Renal pelvis (tissue), 4 donors: Measurements from ENCODE around the gene NAALADL2. TPM values are rescaled to one million over a fixed set of nuclear protein-coding genes. Genes with fewer than 3 reads are reported as not detected.

Experiments used
- DNase-seq: peaks from one replicate; pipeline ENCODE4 v3.0.0-alpha.2; 2013
- polyA plus RNA-seq, 3 donors: library from polyadenylated mRNA; unstranded; fragments of 120-200 nt; gene quantifications; one replicate each; pipeline ENCODE4 v1.2.1, GENCODE V29; 2013; ENCODE audit not compliant: insufficient read length in 3 of 3

The NAALADL2 gene
- polyA plus RNA-seq, 3 donors: 16.0 to 21.3 (median 17.7) TPM

DNA sequence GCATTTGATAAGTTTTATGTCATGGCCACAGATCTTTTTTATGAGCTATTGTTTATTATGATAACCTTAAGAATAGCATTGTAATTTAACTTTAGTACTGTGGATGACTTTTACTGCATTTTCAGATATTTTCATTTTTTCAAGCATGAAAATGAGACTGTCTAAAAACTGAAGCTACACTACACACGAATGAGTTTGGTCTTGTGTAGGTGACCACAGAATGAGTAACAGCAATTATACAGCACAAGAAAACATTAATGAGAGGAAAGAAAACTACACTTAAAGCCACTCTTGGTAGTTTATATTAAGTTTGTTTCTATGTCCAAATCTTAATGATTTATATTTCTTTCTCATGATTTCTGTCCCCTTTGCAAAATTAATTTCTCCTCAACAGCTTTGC, 809.2 kb downstream of the NAALADL2 start:
- DNase-seq: no peak

DNA sequence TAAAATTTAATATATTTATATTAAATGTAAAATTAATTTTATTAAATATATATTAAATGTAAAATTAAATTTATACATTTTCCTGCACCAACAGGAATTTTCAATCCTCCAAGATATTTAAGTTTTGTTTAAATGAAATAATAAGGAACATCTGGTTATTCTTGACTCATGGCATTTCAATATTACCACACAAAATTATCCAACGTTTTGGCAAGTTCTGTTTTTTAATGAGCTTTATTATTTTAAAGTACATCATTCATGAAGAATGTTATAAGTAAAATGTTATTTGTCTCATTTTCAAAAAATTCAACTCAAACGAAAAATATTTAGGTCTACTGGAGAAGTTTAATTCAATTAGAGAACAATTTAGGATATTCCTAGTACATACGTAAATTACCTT, 811.4 kb downstream of the NAALADL2 start:
- no peak for DNase-seq

DNA sequence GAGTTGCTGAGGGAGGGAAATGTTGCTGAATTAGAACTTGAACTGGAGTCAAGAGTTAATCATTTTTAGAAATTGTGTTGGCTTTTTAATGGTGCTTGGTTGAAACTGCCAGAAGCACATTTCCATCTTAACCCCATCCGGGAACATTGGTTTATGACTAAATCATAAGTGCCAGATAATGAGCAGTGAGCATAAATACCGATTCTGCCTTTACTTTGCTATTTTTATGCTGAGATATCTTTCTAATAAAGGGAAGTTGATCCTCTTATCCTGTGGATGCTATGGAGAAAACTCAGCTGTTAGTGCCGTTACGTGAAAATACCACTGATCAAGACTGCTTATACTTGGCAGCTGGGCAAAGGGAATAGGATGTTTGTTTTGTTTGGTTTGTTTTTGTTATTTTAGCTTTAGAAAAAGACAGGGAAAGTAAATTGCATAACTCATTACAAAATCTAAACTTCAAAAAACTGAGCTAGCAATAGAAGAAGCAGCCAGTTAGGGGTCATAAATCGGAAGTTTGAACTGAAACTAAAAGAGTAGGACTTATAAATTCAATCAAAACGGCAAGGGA, 813.1 kb downstream of the NAALADL2 start:
- DNase-seq: peak; percentile 42

- no peak for DNase-seq
Measured at GRCh38 chr3:175679568-175679967, 820.4 kb downstream of the NAALADL2 start.

DNA sequence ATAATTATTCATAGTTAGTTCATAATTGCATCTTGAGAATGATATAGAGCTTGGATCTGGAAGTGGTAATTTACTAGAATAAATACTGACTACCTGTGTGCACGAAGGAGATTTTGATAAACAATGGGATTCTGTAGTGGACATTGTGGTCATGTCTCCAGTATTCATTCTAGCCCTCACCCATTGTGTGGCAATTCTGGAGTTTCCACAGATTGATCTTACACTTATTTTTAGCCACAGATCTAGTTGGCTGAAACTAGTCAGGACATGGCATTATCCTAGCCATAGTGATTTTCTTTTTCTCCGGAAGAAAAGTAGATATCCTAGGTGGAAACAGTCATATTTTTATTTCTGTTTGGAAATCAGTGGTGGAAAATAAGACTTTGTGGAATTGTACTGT, 833.1 kb downstream of the NAALADL2 start:
- DNase-seq: no peak

GRCh38 chr3:175695251-175695650, 836.1 kb downstream of the NAALADL2 start:
- DNase-seq: no peak

GRCh38 chr3:175702956-175703355, 843.8 kb downstream of the NAALADL2 start:
- DNase-seq: peak; percentile 11

DNA sequence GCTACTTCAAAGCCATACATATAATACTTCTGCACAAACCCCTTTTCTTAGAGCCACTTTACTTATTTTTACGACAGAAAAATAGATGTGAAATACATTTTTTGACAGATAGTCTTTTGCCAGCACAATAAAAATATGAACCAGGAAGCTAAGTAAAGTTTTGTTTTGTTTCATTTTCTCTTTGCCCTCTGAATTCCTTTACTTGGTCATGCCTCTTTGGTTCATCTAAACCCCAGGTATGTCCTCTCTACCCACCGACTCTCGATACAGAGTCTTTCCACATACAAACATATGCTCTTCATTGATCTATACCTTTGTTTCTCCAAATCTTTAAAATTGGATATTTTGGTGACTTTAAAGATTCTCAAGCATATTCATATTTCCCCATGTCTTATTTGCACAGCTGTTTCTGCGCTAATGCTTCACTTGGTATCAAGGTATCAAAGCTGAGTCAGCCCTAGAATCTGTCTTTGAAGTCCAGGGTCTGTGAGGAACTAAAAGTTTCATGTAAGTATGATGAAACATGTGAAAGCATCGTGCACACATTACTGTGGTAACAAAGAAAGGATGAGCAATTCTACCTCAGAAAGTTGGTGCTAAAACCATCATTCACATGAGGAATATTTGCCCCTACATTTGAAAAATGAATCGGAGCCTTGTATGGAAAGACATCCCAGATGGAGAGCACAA, 845.4 kb downstream of the NAALADL2 start:
- DNase-seq: no peak

GRCh38 chr3:175713268-175713667, 854.1 kb downstream of the NAALADL2 start:
- no peak for DNase-seq

DNA sequence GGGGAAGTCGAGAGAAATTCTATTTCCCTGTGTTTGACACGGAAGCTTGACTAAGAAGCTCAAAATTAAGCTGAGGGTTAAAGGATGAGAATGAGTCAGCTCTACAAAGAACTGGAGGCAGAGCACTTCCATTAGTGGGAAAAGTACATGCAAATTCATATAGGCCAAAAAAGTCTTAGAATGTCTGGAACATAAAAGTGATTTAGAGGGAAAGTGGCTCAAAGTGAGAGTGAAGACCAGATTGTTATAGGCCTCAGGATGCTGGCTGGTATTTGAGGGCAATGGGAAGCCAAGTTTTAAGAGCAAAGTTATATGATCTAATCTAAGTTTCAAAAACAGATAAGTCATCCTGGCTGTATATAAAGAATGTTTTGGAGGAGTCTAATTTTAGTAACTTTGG, 857.3 kb downstream of the NAALADL2 start:
- no peak for DNase-seq

DNA sequence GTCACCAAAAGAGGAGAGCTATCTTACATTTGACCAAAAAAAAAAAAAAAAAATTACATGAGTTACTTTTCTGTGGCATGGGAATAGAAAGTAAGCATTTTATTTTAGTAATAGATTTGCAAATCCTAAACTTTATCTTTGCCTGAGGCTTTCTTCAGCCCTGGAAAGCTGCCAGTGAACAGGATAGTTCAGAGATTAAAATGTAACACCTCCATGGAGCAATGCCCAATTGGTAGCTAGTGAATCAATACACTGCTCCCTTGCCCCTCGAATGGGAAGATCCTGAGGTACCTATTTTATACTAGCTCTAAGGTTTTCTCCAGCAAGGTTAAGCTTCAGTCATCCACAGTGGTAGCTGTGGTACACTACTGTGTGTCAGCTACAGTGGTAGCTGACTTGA, 867.1 kb downstream of the NAALADL2 start:
- DNase-seq: no peak

DNA sequence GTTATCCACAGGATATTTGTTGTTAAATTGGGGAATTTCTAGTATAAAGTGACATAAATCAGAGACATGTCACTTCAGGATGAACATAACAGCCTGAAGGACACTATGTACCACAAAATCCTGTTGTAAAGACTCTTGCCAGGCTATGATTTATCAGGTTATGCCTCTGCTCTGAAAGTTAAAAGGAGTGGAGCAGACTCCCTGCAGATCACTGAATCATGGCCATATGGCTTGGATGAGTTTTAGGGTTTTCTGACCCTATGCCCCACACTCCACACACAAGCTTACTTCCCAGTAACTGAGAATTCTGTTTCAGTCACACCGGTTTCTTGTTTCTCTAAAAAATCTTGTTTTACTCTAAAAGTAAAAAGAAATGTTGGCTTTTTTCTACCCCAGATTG, 869.4 kb downstream of the NAALADL2 start:
- DNase-seq: no peak

DNA sequence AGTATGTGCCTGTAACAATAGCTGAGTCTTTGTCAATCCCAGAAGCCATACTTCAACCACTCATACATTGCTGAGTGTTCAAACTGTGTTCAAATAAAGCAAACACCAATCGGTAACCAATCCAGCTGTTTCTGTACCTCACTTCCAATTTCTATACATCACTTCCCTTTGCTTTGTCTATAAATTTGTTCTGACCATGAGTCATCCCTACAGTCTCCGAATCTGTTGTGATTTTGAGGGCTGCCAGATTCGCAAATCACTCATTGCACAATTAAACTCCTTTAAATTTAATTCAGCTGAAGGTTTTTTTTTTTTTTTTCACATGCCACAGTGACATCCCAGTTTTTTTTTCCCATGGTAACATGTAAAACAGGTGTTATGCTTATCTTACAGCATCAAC, 870.3 kb downstream of the NAALADL2 start:
- DNase-seq: no peak

- DNase-seq: no peak
Measured at GRCh38 chr3:175731543-175731942, 872.4 kb downstream of the NAALADL2 start.

DNA sequence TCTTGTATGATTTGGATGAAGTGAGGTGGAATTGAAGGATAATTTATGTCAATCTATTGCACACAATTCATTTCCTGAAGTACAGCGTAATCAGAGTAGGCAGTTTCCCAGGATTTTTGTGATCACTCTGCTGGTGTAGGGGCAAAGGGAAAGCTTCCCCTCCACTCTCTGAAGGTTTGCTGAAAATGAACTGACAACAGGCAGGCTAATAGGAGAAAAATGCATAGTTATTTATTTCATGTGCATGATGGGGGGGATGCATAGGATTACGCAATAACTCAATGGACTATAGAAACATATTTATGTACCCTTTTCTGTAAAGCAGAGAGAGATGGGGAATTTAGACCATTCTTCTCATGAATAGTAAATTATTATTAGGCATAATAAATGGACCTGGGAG, 872.9 kb downstream of the NAALADL2 start:
- no peak for DNase-seq

DNA sequence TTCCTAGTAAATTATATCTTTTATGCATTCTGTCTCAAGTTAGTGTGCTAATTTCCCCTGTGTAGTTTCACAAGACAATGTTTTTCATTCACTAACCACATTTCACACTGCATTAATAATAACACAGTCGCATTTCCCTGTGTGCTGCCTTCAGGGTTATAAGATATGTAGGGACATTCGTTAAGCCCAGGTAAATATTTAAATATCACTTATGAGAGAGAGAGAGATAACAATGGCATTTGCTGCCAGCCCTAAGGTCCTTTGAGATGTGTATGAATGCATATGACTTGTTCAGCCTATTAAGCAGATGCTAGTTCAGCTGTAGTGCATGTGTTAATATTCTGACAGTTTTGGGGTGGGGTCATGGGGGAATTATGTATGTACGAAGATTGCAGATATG, 876.7 kb downstream of the NAALADL2 start:
- DNase-seq: no peak

DNA sequence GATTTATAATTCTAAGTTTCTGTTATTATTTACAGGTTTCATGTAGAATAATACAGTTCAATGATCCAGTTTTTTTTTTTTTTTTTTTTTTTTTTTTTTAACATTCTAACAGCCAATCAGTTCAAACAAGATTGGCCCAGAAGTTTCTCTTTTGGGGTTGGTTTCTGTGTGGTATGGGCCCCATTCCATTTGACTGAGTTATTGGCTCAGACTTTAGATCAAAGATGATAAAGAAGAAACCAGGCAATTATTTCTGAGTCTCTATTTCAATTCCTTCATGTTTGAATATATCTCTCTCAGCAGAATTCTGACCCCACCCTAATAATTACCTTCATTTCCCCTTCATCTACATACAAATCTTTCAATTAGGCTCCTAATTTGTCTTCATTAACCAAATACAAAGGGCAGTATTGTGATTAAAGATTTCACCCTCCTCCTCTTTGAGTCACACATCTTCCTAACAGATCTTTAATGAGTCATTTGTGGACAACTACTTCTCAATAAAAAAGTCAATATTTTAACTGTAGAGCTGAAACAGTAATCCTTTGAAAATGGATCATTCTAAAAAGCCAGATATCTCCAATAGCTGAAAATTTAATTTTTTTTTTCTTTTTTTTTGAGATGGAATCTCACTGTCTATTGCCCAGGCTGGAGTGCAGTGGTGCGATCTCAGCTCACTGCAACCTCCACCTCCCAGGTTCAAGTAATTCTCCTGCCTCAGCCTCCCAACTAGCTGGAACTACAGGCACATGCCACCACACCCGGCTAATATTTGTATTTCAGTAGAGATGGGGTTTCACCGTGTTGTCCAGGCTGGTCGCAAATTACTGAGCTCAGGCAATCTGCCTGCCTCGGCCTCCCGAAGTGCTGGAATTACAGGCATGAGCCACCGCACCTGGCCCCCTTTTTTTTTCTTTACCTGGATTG, 878.8 kb downstream of the NAALADL2 start:
- DNase-seq: no peak

- no peak for DNase-seq
Measured at GRCh38 chr3:175741951-175742350, 882.8 kb downstream of the NAALADL2 start.

GRCh38 chr3:175743733-175744400, 884.7 kb downstream of the NAALADL2 start:
- DNase-seq: no peak

- no peak for DNase-seq
Measured at GRCh38 chr3:175746308-175746707, 887.2 kb downstream of the NAALADL2 start.

- DNase-seq: no peak
Measured at GRCh38 chr3:175748087-175748730, 889.1 kb downstream of the NAALADL2 start.

DNA sequence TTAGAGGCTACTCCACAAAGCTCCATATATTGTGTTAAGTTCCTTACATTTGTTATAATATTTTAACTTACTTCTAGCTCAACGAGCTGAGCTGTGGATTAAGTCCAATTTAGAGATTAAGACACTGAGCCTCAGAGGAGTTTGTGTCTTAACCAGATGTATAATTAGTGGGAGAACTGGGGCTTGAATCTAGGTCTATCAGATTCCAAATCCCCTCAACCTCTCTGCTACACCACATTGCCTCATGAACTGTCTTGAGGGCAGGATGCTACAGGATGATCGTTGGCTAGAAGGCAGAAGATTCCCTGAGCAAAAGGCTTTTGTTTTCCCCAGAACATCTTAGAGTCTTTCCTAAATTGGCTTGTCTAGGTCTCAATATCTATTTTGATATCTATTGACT, 890.8 kb downstream of the NAALADL2 start:
- no peak for DNase-seq
